Measurements from ENCODE around the gene TMPRSS5. TPM values are rescaled to one million over a fixed set of nuclear protein-coding genes. Genes with fewer than 3 reads are reported as not detected.

The TMPRSS5 gene
- total and polyA plus RNA-seq, 10 of the 15 experiments (the other 5 are each of a cell fraction or from before 2014, with no cell fraction given), result 0.05 to 0.85 (median 0.34) TPM; not detected in 2

DNA sequence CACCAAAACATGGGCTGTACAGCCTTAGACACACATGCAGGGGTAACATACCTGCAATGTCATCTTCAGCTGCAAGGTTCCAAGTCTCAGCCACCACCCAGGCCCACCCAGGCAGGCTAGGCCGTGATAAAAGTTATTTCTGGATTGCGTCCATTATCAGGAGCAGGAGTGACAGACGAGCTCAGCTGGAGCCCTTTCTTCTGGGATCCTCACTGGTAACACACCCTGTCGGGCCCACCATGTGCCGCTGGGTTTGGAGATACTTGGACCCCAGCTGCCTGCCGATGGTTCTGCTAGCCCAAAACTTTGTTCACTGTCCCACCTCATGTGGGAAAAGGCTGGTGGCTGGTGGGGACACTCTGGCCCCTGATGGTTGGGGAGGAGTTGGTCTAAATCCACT is 24.8 kb downstream of the TMPRSS5 start:
- BruUV-seq (replicated peaks), result no TSS peak
- 33% methylated on average over 6 of the region's 6 CpGs for WGBS (ENCODE audit: insufficient coverage, insufficient replicate concordance, low lambda C conversion rate, missing lambda C conversion rate)
- in situ Hi-C loops (cut with MboI), result no loop called here
- Histone ChIP-seq H3K4me2 (ENCODE audit: control insufficient read depth, insufficient read depth) (no peak overlapping the region), H3K4me3 (no peak overlapping the region), H3K4me1 (ENCODE audit: control insufficient read depth, insufficient read depth, low read length) (no peaks in the 10 kb centered on the region; the same call in 1 of the 2 replicates), H3K36me3 (ENCODE audit: control insufficient read depth in 2 of 2, insufficient read depth in 2 of 2, low read length in 1 of 2) (no peaks in the 10 kb centered on the region), H4K20me1 (ENCODE audit: control insufficient read depth, insufficient read depth) (no peaks in the 10 kb centered on the region), H3K27ac (ENCODE audit: control insufficient read depth, insufficient read depth) (no peak overlapping the region), H3K9ac (ENCODE audit: control insufficient read depth, insufficient read depth, low read length) (no peak overlapping the region), H3K27me3 (replicated peaks in 1 of 2; ENCODE audit: control insufficient read depth in 2 of 2, insufficient read depth in 2 of 2, low read length in 1 of 2) (no peaks in the 10 kb centered on the region; a peak in 2 of 4 replicates), H2AFZ (ENCODE audit: control insufficient read depth, low read depth, low read length) (no peak overlapping the region), H3K79me2 (ENCODE audit: control insufficient read depth, insufficient read depth, low read length) (no peaks in the 10 kb centered on the region), H3K9me3 (replicated peaks; ENCODE audit: control insufficient read depth, insufficient read depth, low read length) (no peaks in the 10 kb centered on the region)
- ChIA-PET SMC1A (ENCODE audit: uncharacterized antibody, unreplicated experiment) (no interaction called here), RAD21 (ENCODE audit: unreplicated experiment) (no interaction called here), CTCF (no interaction called here), POLR2A (no interaction called here)
- intact Hi-C loops (cut with micrococcal nuclease; ENCODE audit: unreplicated experiment), result no loop called here
- DNase-seq (ENCODE audit: low read depth, low spot score) (no peak), FAIRE-seq (no peak), ATAC-seq (no peak)
- TF ChIP-seq FOXM1 (IDR thresholded peaks at IDR 0.05; ENCODE audit: low read depth, low read length) (no peak), POLR2AphosphoS2 (IDR thresholded peaks at IDR 0.05; ENCODE audit: low read depth, low read length) (no peak), RUNX3 (IDR thresholded peaks at IDR 0.05; ENCODE audit: low read length) (no peak), EGR1 (IDR thresholded peaks at IDR 0.05; ENCODE audit: borderline replicate concordance in 1 of 2, low read depth in 2 of 2, low read length in 2 of 2) (no peak), RFX5 (IDR thresholded peaks at IDR 0.05; ENCODE audit: low read depth, low read length) (no peak), HDAC2 (IDR thresholded peaks at IDR 0.05) (no peak), SIX5 (IDR thresholded peaks at IDR 0.05; ENCODE audit: low read depth, low read length, severe bottlenecking) (no peak)
- TF ChIP-seq, protein P1, sequence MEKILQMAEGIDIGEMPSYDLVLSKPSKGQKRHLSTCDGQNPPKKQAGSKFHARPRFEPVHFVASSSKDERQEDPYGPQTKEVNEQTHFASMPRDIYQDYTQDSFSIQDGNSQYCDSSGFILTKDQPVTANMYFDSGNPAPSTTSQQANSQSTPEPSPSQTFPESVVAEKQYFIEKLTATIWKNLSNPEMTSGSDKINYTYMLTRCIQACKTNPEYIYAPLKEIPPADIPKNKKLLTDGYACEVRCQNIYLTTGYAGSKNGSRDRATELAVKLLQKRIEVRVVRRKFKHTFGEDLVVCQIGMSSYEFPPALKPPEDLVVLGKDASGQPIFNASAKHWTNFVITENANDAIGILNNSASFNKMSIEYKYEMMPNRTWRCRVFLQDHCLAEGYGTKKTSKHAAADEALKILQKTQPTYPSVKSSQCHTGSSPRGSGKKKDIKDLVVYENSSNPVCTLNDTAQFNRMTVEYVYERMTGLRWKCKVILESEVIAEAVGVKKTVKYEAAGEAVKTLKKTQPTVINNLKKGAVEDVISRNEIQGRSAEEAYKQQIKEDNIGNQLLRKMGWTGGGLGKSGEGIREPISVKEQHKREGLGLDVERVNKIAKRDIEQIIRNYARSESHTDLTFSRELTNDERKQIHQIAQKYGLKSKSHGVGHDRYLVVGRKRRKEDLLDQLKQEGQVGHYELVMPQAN (conservative IDR thresholded peaks at IDR 0.05), result no peak
- TF ChIP-seq, protein P2, sequence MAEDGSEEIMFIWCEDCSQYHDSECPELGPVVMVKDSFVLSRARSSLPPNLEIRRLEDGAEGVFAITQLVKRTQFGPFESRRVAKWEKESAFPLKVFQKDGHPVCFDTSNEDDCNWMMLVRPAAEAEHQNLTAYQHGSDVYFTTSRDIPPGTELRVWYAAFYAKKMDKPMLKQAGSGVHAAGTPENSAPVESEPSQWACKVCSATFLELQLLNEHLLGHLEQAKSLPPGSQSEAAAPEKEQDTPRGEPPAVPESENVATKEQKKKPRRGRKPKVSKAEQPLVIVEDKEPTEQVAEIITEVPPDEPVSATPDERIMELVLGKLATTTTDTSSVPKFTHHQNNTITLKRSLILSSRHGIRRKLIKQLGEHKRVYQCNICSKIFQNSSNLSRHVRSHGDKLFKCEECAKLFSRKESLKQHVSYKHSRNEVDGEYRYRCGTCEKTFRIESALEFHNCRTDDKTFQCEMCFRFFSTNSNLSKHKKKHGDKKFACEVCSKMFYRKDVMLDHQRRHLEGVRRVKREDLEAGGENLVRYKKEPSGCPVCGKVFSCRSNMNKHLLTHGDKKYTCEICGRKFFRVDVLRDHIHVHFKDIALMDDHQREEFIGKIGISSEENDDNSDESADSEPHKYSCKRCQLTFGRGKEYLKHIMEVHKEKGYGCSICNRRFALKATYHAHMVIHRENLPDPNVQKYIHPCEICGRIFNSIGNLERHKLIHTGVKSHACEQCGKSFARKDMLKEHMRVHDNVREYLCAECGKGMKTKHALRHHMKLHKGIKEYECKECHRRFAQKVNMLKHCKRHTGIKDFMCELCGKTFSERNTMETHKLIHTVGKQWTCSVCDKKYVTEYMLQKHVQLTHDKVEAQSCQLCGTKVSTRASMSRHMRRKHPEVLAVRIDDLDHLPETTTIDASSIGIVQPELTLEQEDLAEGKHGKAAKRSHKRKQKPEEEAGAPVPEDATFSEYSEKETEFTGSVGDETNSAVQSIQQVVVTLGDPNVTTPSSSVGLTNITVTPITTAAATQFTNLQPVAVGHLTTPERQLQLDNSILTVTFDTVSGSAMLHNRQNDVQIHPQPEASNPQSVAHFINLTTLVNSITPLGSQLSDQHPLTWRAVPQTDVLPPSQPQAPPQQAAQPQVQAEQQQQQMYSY (CRISPR knock-in tag; IDR thresholded peaks at IDR 0.05), result no peak
- TF ChIP-seq, protein P3, sequence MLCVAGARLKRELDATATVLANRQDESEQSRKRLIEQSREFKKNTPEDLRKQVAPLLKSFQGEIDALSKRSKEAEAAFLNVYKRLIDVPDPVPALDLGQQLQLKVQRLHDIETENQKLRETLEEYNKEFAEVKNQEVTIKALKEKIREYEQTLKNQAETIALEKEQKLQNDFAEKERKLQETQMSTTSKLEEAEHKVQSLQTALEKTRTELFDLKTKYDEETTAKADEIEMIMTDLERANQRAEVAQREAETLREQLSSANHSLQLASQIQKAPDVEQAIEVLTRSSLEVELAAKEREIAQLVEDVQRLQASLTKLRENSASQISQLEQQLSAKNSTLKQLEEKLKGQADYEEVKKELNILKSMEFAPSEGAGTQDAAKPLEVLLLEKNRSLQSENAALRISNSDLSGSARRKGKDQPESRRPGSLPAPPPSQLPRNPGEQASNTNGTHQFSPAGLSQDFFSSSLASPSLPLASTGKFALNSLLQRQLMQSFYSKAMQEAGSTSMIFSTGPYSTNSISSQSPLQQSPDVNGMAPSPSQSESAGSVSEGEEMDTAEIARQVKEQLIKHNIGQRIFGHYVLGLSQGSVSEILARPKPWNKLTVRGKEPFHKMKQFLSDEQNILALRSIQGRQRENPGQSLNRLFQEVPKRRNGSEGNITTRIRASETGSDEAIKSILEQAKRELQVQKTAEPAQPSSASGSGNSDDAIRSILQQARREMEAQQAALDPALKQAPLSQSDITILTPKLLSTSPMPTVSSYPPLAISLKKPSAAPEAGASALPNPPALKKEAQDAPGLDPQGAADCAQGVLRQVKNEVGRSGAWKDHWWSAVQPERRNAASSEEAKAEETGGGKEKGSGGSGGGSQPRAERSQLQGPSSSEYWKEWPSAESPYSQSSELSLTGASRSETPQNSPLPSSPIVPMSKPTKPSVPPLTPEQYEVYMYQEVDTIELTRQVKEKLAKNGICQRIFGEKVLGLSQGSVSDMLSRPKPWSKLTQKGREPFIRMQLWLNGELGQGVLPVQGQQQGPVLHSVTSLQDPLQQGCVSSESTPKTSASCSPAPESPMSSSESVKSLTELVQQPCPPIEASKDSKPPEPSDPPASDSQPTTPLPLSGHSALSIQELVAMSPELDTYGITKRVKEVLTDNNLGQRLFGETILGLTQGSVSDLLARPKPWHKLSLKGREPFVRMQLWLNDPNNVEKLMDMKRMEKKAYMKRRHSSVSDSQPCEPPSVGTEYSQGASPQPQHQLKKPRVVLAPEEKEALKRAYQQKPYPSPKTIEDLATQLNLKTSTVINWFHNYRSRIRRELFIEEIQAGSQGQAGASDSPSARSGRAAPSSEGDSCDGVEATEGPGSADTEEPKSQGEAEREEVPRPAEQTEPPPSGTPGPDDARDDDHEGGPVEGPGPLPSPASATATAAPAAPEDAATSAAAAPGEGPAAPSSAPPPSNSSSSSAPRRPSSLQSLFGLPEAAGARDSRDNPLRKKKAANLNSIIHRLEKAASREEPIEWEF (IDR thresholded peaks at IDR 0.05; ENCODE audit: insufficient replicate concordance, low read depth, low read length), result no peak

Measured in GM12878 (cell line).